Left kidney (tissue), 2 donors: ENCODE measurements around the gene STK10. TPM values are rescaled to one million over a fixed set of nuclear protein-coding genes. Genes with fewer than 3 reads are reported as not detected.

Experiments used
- DNase-seq: peaks from one replicate; pipeline ENCODE4 v3.0.0-alpha.2; 2013
- polyA plus RNA-seq: library from polyadenylated mRNA; unstranded; fragments of 120-200 nt; gene quantifications from one replicate; pipeline ENCODE4 v1.2.1, GENCODE V29; 2013; ENCODE audit not compliant: insufficient read length

The STK10 gene
- polyA plus RNA-seq, 1 donor, result 16.5 TPM

DNA sequence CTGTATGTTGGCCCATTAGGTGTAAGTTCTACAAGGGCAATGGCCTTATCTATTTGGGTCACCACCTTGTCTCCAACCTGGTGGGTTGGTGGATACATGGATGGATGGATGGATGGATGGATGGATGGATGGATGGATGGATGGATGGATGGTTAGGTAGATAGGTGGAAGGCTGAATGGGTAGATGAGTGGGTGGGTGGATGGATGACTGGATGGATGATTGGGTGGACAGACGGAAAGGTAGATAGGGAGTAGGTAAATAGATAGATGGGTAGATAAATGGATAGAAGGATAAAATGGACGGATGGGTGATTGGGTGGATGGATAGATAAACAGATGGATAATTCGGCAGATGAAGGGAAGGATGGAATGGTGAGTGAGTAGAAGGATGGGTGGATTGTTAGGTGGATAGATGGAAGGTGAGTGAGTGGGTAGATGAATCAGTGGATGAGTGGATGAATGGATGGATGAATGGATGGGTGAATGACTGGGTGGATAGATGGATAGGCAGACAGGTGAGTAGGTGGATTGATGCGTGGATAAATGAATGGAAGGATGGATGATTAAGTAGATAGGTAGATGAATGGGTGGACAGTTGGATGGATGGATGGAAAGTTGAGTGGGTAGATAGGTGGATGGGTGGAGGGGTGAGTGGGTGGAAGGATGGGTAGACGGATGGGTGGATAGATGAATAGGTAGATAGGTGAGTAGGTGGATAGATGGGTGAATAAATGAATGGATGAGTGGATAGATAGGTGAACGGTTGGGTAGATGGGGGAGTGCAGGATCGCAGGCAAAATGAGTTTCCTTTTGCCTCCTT, 98.5 kb downstream of the STK10 start:
- no peak for DNase-seq

- DNase-seq, result no peak
Measured at GRCh38 chr5:172088801-172089200, 99.2 kb downstream of the STK10 start.

- no peak for DNase-seq
Measured at GRCh38 chr5:172086194-172086975, 101.6 kb downstream of the STK10 start.

DNA sequence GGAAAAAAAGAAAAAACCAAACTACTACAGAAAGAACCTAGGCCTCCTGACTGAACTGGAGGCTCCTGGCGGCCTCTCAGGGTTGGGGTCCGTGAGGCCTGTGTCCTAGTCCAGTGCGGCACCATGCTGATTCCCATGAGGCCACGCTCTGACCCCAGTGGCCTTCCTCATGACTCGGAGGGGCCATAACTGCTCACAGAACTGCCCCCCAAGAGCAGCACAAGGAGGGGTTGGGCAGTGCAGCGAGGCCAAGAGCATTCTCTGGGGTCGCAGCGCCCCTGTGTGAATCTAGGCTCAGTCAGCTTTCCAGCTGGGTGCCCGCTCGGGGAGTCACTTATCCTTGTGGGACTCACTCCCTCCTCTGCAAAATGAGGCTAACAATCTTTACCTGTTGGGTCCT, 102.3 kb downstream of the STK10 start:
- no peak for DNase-seq

GRCh38 chr5:172082180-172082579, 105.8 kb downstream of the STK10 start:
- DNase-seq, result no peak

- DNase-seq, result no peak
Measured at GRCh38 chr5:172079876-172080275, 108.1 kb downstream of the STK10 start.

GRCh38 chr5:172078726-172079345, 109.2 kb downstream of the STK10 start:
- DNase-seq, result no peak

DNA sequence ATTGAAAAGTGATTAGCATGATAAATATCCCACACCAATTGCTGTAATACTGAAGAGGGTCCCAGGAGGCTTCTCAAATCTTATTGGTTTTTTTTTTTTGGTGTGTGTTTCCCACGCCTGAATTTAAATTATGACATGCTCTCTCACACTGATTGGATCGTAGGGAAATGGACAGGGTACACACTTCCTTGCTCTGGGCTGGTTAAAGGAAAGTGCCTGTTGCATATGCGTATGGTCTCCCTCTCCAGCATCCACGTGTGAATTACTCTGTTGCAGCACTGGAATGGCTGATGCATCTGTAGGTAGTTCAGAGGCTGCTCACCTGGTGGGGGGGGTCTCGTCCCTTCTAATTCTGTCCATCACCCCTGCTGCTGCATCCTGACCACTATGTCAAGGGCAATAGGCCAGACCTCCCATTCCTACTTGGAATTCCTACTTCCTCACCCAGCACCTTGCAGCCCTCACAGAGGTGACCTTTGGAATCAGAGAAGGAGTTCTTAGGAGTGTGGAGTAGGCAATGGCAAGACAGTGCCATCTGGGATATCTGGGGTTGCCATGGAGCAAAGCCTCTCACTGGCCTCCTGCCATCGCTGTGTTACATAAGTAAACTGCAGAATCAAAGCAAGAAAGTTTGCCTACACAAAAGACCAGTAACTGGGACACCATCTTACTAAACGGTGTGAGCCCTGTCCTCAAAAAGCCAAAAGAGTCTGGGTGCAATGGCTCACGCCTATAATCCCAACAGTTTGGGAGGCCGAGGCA, 110.2 kb downstream of the STK10 start:
- DNase-seq, result no peak

GRCh38 chr5:172076761-172077244, 111.2 kb downstream of the STK10 start:
- DNase-seq, result no peak

- DNase-seq, result no peak
Measured at GRCh38 chr5:172075656-172076055, 112.4 kb downstream of the STK10 start.

- DNase-seq, result no peak
Measured at GRCh38 chr5:172074896-172075295, 113.1 kb downstream of the STK10 start.

DNA sequence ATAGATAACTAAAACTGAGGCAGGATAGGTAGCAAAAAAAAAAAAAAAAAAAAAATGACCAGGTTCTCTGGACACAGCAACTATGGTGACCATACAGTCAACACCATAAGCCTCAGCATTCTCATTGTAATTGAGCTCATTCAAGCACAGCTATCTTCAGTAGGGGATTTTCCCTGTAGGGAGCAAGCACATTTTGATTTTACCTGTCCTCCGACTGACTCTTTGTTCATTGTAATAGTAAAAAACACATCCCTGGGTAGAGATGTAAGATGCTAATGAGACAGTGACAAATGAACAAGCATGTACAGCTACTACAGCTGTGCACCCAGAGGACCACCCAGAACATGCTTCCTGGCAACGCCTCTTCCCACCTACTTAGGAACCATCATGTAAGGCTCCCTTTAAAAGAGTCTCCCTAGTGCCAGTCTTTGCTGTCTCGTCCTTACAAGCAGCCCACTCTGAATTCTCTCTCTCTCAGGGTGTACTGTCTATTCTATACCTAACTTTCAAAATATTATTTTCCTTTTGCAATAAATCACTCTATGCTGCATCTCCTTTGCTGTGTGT, 116.6 kb downstream of the STK10 start:
- DNase-seq, result no peak

DNA sequence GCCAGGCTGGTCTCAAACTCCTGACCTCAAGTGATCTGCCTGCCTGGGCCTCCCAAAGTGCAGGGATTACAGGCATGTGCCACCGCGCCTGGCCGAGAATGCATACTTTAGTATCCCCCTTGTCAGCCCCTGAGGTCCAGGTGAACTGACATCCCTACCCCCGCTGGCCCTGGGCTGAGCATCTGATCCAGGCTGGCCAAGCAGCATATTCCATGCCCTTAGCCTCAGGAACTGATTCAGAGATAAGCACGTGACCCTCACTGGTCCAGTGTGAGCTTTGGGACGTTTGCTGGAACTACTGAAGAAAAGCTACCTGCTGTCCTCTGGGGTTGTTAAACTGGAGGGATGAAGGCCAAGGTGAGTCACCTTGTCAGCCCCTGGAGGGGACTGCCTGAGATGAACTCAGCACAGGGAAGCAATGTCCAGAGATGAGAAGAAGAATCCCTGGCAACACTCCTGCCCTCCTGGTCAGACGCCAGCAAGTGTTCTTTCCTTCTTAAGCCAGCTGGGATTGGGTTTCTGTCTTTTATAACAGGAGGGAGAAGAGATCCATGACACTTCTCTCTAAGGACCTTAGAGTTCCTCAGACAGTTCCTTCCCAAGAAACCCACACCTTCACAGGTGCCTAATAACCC, 122.5 kb downstream of the STK10 start:
- no peak for DNase-seq

DNA sequence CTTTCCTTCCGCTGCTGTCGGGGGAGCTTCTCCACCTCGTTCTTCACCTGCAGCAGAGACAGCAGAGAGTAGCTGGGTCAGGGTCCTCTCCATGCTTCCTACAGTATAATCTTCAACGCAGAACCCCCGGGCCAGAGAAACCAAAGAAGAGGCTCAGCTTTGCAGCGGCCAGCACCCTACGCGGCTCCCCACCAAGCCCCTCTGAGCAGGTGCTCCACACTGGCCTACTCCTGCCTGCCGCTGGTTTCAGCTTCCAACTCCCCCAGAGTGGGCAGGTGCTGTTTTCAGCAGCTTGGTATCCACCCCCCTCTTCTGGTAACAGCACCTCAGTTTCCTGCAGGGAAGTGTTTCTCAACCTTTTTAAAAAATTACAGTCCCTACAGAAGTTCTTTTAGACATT, 123.3 kb downstream of the STK10 start:
- no peak for DNase-seq

DNA sequence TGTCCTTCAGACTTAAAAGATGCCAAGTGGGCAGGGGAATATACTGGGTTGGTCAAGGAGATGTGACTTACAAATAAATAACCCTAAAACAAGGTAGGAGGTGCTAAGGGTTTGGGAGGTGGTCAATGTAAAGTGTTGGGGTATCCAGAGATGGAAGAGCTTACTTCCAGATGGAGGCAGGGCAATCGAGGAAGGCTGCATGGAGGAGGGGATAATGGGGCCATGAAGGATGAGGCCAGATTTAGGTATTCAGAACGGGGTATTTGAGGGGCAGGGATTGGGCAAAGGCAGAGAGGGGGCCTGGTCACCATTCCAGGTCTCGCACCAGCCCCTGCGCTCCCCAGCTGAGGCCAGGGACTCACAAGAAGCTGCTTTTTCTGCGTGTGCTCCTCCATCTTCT, 123.7 kb downstream of the STK10 start:
- no peak for DNase-seq

GRCh38 chr5:172063463-172064235, 124.4 kb downstream of the STK10 start:
- DNase-seq, result no peak

DNA sequence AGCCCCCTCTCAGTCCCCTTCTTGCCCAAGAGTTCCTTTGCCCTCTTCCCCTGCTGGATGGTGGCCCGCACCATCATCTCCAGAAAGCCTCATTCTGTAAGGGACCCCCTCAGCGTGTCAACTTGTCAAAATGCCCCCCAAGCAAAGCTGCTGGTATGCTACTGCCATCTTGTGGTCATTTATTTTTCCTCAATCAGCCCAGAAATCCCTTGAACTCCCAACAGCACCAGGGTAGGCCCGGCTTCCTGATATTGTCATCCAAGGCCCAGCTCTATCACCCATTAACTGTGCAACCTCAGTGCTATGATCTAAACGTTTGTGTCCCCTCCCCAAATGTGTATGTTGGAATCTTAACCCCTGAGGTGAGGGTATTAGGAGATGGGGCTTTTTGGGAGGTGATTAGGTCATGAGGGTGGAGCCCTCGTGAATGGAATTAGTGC, 128.3 kb downstream of the STK10 start:
- DNase-seq, result no peak

DNA sequence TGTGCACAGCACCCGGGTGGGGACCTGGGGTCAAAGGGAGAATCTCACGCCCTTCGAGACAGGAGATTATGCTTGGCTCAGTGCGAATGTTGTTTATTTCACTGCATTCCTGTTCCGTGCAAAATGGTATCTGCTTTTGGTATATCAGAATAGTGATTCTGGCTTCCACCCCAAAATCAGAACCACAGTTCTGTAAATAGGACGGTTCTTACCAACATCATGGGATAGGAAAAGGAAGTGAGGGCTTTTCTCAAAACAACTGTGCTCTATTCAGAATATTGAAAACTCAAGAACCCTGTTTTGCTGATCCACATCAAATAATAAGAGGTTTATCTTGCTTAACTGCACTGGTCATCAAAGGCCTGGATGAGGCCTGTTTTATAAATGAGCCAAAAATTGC, 129.9 kb downstream of the STK10 start:
- no peak for DNase-seq

GRCh38 chr5:172055996-172056395, 132.0 kb downstream of the STK10 start:
- DNase-seq, result no peak

- DNase-seq, result no peak
Measured at GRCh38 chr5:172055421-172055820, 132.6 kb downstream of the STK10 start.
